Measurements from ENCODE around the gene ADAM8. TPM values are rescaled to one million over a fixed set of nuclear protein-coding genes. Genes with fewer than 3 reads are reported as not detected.

ADAM8 gene
- total and polyA plus RNA-seq, 2 of the 4 experiments (the other 2 are of a cell fraction) = under 0.01 to 0.74 TPM

- H3K9me3 ChIP-seq (ENCODE audit: control insufficient read depth, insufficient read depth, low read length) = no peaks in the 10 kb centered on the region
- no peak overlapping the region for H3K4ac ChIP-seq (ENCODE audit: low read depth, low read length)
- ATAC-seq (ENCODE audit: low read depth) (no peak), DNase-seq (no peak)
- H3K14ac ChIP-seq (replicated peaks; ENCODE audit: low read depth, low read length) = no peak overlapping the region
- no peak overlapping the region for H2BK15ac ChIP-seq (ENCODE audit: low read depth, low read length)
- H3K9me1 ChIP-seq (ENCODE audit: insufficient read depth, low read length) = peaks cover 10% of the 10 kb centered on the region; the same call in 1 of the 2 replicates
- no peak overlapping the region for H2AFZ ChIP-seq (replicated peaks; ENCODE audit: low read length, poor library complexity)
- no peak overlapping the region for H4K91ac ChIP-seq (ENCODE audit: insufficient read depth, low read depth, low read length)
- peaks cover 8% of the 10 kb centered on the region for H3K4me1 ChIP-seq (ENCODE audit: control insufficient read depth, insufficient read depth, low read length)
- H3K23ac ChIP-seq (ENCODE audit: low read depth, low read length) = no peak overlapping the region
- no peak overlapping the region for H2AK5ac ChIP-seq (ENCODE audit: low read depth, low read length)
- 86% methylated on average over 7 of the region's 10 CpGs; no CpG with 5 or more reads in 1 of the 2 experiments for WGBS, 2 experiments (ENCODE audit: extremely low coverage in 2 of 2, insufficient read length in 1 of 2)
- peaks cover 7 to 27% of the 10 kb centered on the region in 2 experiments for H3K79me1 ChIP-seq (ENCODE audit: low read depth in 1 of 2, low read length in 2 of 2)
- dilution Hi-C loops (cut with HindIII; ENCODE audit: low sequenced_read_pairs, unreplicated experiment) (no loop called here), in situ Hi-C loops (cut with MboI; ENCODE audit: low sequenced_read_pairs) (no loop called here), intact Hi-C loops (cut with micrococcal nuclease) (no loop called here)
- ChIA-PET CTCF (no interaction called here), POLR2A (ENCODE audit: unreplicated experiment) (no interaction called here)
- H2BK20ac ChIP-seq (ENCODE audit: low read depth, low read length) = no peak overlapping the region
- H3K4me2 ChIP-seq (ENCODE audit: low read depth, low read length) = no peak overlapping the region
- peaks cover 14% of the 10 kb centered on the region; the same call in 1 of the 2 replicates for H3K36me3 ChIP-seq (ENCODE audit: control insufficient read depth, insufficient read depth, low read length)
- H3K56ac ChIP-seq (ENCODE audit: extremely low read depth, insufficient read depth, low read length) = no peak overlapping the region
- no peak overlapping the region for H3K18ac ChIP-seq (ENCODE audit: low read depth, low read length)
- no peak overlapping the region for H2AK9ac ChIP-seq (replicated peaks; ENCODE audit: low read depth, low read length, poor library complexity)
- H3K27ac ChIP-seq (ENCODE audit: insufficient read depth, low read length) = no peak overlapping the region
- H3K9ac ChIP-seq (ENCODE audit: low read depth, low read length) = no peak overlapping the region
- H3K27me3 ChIP-seq (ENCODE audit: control insufficient read depth, insufficient read depth, low read length) = no peaks in the 10 kb centered on the region
- no peak overlapping the region for H3K4me3 ChIP-seq (ENCODE audit: insufficient read depth, low read depth, low read length)
- no peak overlapping the region for H4K8ac ChIP-seq (ENCODE audit: low read depth in 2 of 2, low read length in 2 of 2)
- H4K20me1 ChIP-seq (ENCODE audit: insufficient read depth, low read length) = peaks cover 23% of the 10 kb centered on the region
- no peak overlapping the region for H2BK5ac ChIP-seq (ENCODE audit: low read depth, low read length, poor library complexity, severe bottlenecking)
- TF ChIP-seq MAZ (IDR thresholded peaks at IDR 0.05; ENCODE audit: borderline replicate concordance, low read depth, low read length) = no peak
- no peak for TF ChIP-seq MXI1 (IDR thresholded peaks at IDR 0.05; ENCODE audit: borderline replicate concordance, low read depth, low read length)
- TF ChIP-seq MAFK (IDR thresholded peaks at IDR 0.05; ENCODE audit: low read depth, low read length) = no peak
- TF ChIP-seq ELK1 (IDR thresholded peaks at IDR 0.05; ENCODE audit: borderline replicate concordance, low read depth, low read length) = no peak
- no peak for TF ChIP-seq RAD21 (IDR thresholded peaks at IDR 0.05; ENCODE audit: low read length)
- no peak for TF ChIP-seq NFE2L2 (IDR thresholded peaks at IDR 0.05; ENCODE audit: low read depth, low read length)
- TF ChIP-seq RCOR1 (IDR thresholded peaks at IDR 0.05; ENCODE audit: insufficient replicate concordance, low read length) = no peak
- no peak for TF ChIP-seq SMC3 (IDR thresholded peaks at IDR 0.05; ENCODE audit: low read depth, low read length)
- no peak for TF ChIP-seq RFX5 (IDR thresholded peaks at IDR 0.05; ENCODE audit: low read depth, low read length)
- TF ChIP-seq CTCF (conservative IDR thresholded peaks at IDR 0.05; ENCODE audit: low read depth, low read length) = no peak
- no peak for TF ChIP-seq CEBPB (IDR thresholded peaks at IDR 0.05; ENCODE audit: low read depth, low read length)
- TF ChIP-seq BHLHE40 (IDR thresholded peaks at IDR 0.05; ENCODE audit: low read depth, low read length) = no peak
- H2BK120ac ChIP-seq (ENCODE audit: low read depth, low read length) = no peak overlapping the region
- no TSS peak for BruUV-seq (replicated peaks)
- no peak overlapping the region for H4K5ac ChIP-seq (ENCODE audit: low read depth, low read length)
Observed at GRCh38 chr10:133311570-133311969, 34.9 kb upstream of the ADAM8 start.
